NB4 (cell line): ENCODE data around the gene USP10.

Experiments used
- DNase-seq: peaks from one replicate; pipeline ENCODE4 v3.0.0; 2010; ENCODE audit warnings: low read depth
- H3K4me3 ChIP-seq: one replicate; pipeline ENCODE4 v1.5.1; 2011; ENCODE audit warnings: mild to moderate bottlenecking, low read depth, low read length, moderate library complexity
- MYC ChIP-seq: IDR thresholded peaks from 2 replicates; pipeline ENCODE4 v1.6.1; 2011; ENCODE audit warnings: low read depth, low read length
- POLR2A ChIP-seq: IDR thresholded peaks from 2 replicates; pipeline ENCODE4 v1.6.1; 2011; ENCODE audit warnings: mild to moderate bottlenecking; ENCODE audit not compliant: insufficient read length; ENCODE audit errors: extremely low read depth
- TF ChIP-seq, protein P1 (sequence below): IDR thresholded peaks from 2 replicates; pipeline ENCODE4 v1.6.1; 2011; ENCODE audit warnings: low read depth, low read length
- TF ChIP-seq, protein P2 (sequence below): IDR thresholded peaks from one replicate; pipeline ENCODE4 v1.5.1; 2012; ENCODE audit warnings: low read depth, low read length

USP10 gene

DNA sequence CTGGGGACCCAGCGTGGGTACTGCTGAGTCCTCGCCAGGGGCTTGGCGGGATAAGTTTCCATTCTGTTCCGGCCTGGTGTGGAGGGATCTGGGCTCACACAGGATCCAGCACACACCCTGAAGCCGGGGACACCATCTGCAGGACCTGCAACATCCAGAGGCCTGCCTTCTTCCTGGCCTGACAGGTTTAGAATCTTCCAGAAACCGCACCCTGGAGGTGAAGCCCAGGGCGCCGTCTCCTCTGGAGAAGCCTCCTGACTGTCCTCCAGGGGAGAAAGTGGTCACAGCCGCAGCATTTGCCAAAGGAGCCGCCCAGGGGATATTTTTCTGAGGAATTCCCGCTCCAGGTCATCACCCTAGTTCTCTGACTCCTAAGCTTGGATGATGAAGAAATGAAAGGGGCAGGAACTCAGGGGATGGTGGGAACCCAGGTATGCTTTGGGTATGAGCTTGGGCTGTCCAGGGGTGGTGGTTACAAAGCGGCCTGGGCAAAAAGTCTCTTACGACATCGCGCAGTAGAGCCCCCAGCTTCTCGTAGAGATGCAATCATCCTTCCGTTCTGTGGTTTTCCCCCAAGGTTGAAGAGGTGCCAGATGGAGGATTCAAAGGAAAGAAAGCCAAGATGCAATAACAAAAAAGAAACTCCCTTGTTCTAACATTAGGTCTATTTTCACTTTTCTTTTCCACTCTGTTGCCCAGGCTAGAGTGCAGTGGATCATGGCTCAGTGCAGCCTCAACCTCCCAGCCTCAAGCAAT lies 110.9 kb downstream of the USP10 start:
- TF ChIP-seq, protein P1, sequence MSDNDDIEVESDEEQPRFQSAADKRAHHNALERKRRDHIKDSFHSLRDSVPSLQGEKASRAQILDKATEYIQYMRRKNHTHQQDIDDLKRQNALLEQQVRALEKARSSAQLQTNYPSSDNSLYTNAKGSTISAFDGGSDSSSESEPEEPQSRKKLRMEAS = no peak
- TF ChIP-seq MYC (no peak), POLR2A (no peak)
- TF ChIP-seq, protein P2, sequence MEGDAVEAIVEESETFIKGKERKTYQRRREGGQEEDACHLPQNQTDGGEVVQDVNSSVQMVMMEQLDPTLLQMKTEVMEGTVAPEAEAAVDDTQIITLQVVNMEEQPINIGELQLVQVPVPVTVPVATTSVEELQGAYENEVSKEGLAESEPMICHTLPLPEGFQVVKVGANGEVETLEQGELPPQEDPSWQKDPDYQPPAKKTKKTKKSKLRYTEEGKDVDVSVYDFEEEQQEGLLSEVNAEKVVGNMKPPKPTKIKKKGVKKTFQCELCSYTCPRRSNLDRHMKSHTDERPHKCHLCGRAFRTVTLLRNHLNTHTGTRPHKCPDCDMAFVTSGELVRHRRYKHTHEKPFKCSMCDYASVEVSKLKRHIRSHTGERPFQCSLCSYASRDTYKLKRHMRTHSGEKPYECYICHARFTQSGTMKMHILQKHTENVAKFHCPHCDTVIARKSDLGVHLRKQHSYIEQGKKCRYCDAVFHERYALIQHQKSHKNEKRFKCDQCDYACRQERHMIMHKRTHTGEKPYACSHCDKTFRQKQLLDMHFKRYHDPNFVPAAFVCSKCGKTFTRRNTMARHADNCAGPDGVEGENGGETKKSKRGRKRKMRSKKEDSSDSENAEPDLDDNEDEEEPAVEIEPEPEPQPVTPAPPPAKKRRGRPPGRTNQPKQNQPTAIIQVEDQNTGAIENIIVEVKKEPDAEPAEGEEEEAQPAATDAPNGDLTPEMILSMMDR = no peak
- peak; percentile 96 for DNase-seq
- peak overlapping the region; percentile 5 for H3K4me3 ChIP-seq

DNA sequence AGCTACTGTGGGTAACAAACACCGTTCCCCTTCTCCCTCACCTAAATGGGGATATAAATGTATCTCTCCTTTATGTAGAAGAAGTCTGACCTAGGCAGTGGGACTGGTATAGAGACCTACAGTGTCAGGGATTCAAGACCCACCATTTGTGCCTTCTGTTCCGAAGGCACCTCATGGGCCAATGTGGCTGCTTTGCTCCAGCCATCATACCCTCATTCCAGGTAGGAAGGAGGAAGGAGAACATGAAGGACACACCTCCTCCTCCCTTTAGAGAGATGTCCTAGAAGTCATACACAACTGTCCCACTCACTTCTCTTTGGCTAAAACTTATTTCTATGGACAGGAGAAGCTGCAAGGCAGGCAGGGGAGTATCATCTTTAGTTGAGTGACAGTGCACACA lies 111.7 kb downstream of the USP10 start:
- H3K4me3 ChIP-seq = no peak overlapping the region
- TF ChIP-seq MYC = no peak
- no peak for TF ChIP-seq POLR2A
- TF ChIP-seq, protein P2 = no peak
- DNase-seq = no peak

DNA sequence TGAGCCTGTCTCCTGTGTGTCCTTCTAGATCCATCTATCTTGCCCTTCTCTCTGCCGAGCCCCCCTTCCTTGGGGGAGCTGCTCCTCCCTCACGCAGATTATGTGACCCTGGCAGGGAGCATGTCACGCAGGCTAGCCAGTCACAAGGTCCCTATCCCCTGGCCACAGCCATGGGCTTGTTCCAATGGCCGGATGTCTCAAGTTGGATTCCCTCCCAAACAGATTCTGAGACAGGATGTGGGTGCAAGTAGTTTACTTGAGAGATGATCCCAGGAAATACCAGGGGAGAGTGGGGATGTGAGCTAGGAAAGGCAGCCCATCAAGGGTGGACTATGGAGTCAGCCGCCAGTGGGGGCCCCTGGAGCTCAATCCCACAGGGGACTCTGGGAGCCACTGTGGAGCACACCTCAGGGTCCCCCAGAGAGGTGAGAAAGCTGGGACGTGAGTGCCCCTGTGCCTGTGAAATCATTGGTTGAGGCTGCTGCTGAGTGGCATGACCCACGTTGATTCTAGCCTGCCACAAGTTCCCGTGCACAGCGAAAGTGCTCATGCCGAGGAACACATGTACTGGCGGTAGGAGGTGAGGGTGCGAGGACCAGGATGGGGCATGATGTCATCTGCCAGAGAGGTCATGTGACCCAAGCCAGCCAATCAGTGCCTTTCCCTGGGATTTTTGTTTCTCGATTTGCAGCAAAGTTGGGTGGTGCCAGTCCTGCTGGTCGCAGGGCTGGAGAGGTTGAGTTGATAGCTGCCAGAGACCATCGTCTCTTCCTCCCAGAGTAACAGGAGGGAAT lies 113.5 kb downstream of the USP10 start:
- no peak for DNase-seq
- TF ChIP-seq, protein P2 = no peak
- TF ChIP-seq POLR2A (no peak), MYC (no peak)
- TF ChIP-seq, protein P1 = no peak
- no peak overlapping the region for H3K4me3 ChIP-seq

DNA sequence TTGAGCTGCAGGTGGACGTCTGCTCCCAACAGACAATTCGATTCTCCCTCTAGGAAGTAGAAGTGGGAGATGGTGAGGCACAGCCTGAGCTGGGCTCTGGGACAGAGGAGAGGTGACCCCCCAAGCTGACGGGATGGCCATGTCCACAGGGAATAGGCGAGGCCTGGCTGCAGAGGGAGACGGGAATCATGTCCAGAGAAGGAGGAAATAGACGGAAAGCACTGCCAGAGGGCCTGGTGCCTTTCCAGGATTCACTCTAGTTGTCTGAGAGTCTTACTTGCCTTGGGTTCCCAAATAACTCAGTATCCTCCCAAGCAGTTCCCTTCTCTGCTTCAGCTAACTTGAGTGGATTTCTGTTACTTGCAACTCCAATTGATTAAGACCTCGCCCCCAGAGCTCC lies 115.7 kb downstream of the USP10 start:
- no peak for TF ChIP-seq POLR2A
- TF ChIP-seq MYC = no peak
- TF ChIP-seq, protein P1 = no peak
- TF ChIP-seq, protein P2 = no peak
- H3K4me3 ChIP-seq = no peak overlapping the region
- no peak for DNase-seq

DNA sequence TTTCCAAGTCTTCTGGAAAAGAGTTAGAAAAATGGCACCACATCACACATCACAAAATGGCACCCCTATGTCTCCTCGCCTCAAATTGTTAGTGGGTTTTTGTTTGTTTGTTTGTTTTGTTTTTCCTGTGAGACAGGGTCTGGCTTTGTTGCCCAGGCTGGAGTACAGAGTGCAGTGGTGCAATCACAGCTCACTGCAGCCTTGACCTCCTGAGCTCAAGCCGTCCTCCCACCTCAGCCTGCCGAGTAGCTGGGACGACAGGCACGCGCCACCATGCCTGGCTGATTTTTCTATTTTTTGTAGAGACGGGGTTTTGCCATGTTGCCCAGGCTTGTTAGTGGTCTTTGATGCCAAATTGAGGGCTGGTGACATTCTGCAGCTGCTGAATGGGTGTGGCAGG lies 116.2 kb downstream of the USP10 start:
- DNase-seq = no peak
- H3K4me3 ChIP-seq = no peak overlapping the region
- TF ChIP-seq, protein P2 = no peak
- no peak for TF ChIP-seq MYC
- TF ChIP-seq POLR2A = no peak
- TF ChIP-seq, protein P1 = no peak
